ENCODE measurements around the gene PHLDB3.

The PHLDB3 gene

DNA sequence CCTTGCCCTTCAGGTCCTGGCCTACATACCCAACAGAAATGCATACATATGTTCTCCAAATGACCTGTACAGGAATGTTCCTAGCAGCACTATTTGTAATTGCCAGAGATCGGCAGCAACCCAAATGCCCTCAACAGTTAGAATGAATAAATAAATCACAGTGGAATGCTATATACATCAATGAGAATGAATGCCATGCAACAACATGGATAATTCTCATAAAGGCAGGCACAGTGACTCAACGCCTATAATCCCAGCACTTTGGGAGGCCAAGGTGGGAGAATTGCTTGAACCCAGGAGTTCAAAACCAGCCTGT is 71.2 kb downstream of the PHLDB3 start:
- TF ChIP-seq EZH2phosphoT487 (IDR thresholded peaks at IDR 0.05; ENCODE audit: borderline replicate concordance, low read length): no peak
- TF ChIP-seq, protein P1, sequence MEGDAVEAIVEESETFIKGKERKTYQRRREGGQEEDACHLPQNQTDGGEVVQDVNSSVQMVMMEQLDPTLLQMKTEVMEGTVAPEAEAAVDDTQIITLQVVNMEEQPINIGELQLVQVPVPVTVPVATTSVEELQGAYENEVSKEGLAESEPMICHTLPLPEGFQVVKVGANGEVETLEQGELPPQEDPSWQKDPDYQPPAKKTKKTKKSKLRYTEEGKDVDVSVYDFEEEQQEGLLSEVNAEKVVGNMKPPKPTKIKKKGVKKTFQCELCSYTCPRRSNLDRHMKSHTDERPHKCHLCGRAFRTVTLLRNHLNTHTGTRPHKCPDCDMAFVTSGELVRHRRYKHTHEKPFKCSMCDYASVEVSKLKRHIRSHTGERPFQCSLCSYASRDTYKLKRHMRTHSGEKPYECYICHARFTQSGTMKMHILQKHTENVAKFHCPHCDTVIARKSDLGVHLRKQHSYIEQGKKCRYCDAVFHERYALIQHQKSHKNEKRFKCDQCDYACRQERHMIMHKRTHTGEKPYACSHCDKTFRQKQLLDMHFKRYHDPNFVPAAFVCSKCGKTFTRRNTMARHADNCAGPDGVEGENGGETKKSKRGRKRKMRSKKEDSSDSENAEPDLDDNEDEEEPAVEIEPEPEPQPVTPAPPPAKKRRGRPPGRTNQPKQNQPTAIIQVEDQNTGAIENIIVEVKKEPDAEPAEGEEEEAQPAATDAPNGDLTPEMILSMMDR (IDR thresholded peaks at IDR 0.05; ENCODE audit: low read depth, low read length, poor library complexity, severe bottlenecking): no peak
- no peak overlapping the region for H3K4me3 ChIP-seq (ENCODE audit: low read length)
- no peak overlapping the region for H3K27ac ChIP-seq (ENCODE audit: low read depth, low read length)

DNA sequence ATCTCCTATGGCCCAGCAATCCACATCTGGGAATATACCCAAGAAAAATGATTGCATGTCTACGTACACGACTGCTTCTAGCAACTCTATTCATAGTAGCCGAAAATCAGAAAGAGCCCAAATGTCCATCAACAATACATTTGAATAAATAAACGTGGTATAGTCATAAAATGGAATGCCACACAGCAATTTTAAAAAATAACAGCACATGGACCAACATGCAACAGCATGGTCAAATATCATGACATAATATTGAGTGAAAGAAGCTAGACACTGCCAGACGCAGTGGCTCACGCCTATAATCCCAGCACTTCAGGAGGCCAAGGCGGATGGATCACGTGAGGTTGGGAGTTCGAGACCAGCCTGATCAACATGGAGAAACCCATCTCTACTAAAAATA is 73.6 kb downstream of the PHLDB3 start:
- Histone ChIP-seq H3F3A (ENCODE audit: control insufficient read depth, insufficient read depth) (no peaks in the 10 kb centered on the region), H3K36me3 (ENCODE audit: control insufficient read depth, low read length) (no peaks in the 10 kb centered on the region), H3K27ac (ENCODE audit: low read depth, low read length) (no peak overlapping the region), H3K27me3 (ENCODE audit: control insufficient read depth, low read length) (no peaks in the 10 kb centered on the region), H3K4me3 (ENCODE audit: low read length) (no peak overlapping the region), H4K20me1 (ENCODE audit: control insufficient read depth, insufficient read depth, low read depth, low read length) (no peaks in the 10 kb centered on the region), H3K4me1 (ENCODE audit: control insufficient read depth, low read length) (no peaks in the 10 kb centered on the region), H3K9me2 (replicated peaks; ENCODE audit: control insufficient read depth, low read length) (no peaks in the 10 kb centered on the region), H3K4me2 (ENCODE audit: low read length) (no peak overlapping the region), H3K9me3 (ENCODE audit: control insufficient read depth, insufficient read depth, low read length) (no peaks in the 10 kb centered on the region), H3K79me2 (ENCODE audit: control insufficient read depth, low read length) (no peaks in the 10 kb centered on the region)
- TF ChIP-seq EZH2phosphoT487 (IDR thresholded peaks at IDR 0.05; ENCODE audit: borderline replicate concordance, low read length): no peak
- TF ChIP-seq, protein P1 (IDR thresholded peaks at IDR 0.05; ENCODE audit: low read depth, low read length, poor library complexity, severe bottlenecking): no peak

More for the DNA sequence above, 71.2 kb downstream of the PHLDB3 start:
- no peaks in the 10 kb centered on the region for H3K27me3 ChIP-seq (ENCODE audit: control insufficient read depth, low read length)
- no peaks in the 10 kb centered on the region for H3K36me3 ChIP-seq (ENCODE audit: control insufficient read depth, low read length)
- no peaks in the 10 kb centered on the region for H3K79me2 ChIP-seq (ENCODE audit: control insufficient read depth, low read length)
- no peaks in the 10 kb centered on the region for H3F3A ChIP-seq (ENCODE audit: control insufficient read depth, insufficient read depth)
- H3K9me3 ChIP-seq (ENCODE audit: control insufficient read depth, insufficient read depth, low read length): no peaks in the 10 kb centered on the region
- H3K9me2 ChIP-seq (replicated peaks; ENCODE audit: control insufficient read depth, low read length): no peaks in the 10 kb centered on the region
- H4K20me1 ChIP-seq (ENCODE audit: control insufficient read depth, insufficient read depth, low read depth, low read length): no peaks in the 10 kb centered on the region
- peaks cover 2% of the 10 kb centered on the region for H3K4me1 ChIP-seq (ENCODE audit: control insufficient read depth, low read length)
- no peak overlapping the region for H3K4me2 ChIP-seq (ENCODE audit: low read length)

DNA sequence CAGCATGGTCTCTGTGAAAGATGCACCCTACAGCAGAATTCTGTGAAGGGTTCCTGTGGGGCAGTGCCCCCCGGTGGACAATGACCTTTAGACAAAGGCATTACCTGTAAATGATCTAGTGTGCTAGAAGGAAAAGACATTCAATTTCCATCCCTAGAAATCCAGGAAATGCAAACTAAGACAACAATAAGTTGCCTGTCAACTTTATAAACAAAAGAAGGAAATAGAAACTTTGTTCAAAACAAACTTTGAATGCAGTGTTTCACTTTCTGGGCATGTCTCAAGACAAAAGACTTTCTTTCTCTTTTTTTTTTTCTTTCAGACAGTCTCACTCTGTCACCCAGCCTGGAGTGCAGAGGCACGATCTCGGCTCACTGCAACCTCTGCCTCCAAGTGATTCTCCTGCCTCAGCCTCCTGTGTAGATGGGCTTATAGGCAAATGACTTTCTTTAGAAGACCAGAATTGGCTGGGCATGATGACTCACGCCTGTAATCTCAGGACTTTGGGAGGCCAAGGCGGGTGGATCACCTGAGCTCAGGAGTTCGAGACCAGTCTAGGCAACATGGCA is 74.3 kb downstream of the PHLDB3 start:
- H3K27me3 ChIP-seq (ENCODE audit: control insufficient read depth, low read length): no peaks in the 10 kb centered on the region
- no peak overlapping the region for H3K4me3 ChIP-seq (ENCODE audit: low read length)
- no peak overlapping the region for H3K27ac ChIP-seq (ENCODE audit: low read depth, low read length)
- no peaks in the 10 kb centered on the region for H3K4me1 ChIP-seq (ENCODE audit: control insufficient read depth, low read length)
- no peaks in the 10 kb centered on the region for H3F3A ChIP-seq (ENCODE audit: control insufficient read depth, insufficient read depth)
- no peak overlapping the region for H3K4me2 ChIP-seq (ENCODE audit: low read length)
- no peaks in the 10 kb centered on the region for H3K36me3 ChIP-seq (ENCODE audit: control insufficient read depth, low read length)
- H3K9me2 ChIP-seq (replicated peaks; ENCODE audit: control insufficient read depth, low read length): no peaks in the 10 kb centered on the region
- H4K20me1 ChIP-seq (ENCODE audit: control insufficient read depth, insufficient read depth, low read depth, low read length): no peaks in the 10 kb centered on the region
- TF ChIP-seq, protein P1 (IDR thresholded peaks at IDR 0.05; ENCODE audit: low read depth, low read length, poor library complexity, severe bottlenecking): no peak
- TF ChIP-seq EZH2phosphoT487 (IDR thresholded peaks at IDR 0.05; ENCODE audit: borderline replicate concordance, low read length): no peak
- no peaks in the 10 kb centered on the region for H3K9me3 ChIP-seq (ENCODE audit: control insufficient read depth, insufficient read depth, low read length)
- H3K79me2 ChIP-seq (ENCODE audit: control insufficient read depth, low read length): no peaks in the 10 kb centered on the region

Data from DOHH2 (cell line).